Measurements from ENCODE around the gene SCN3A.

Gene SCN3A

GRCh38 chr2:165203689-165204559, at the start of gene SCN3A:
TSS of gene SCN3A (minus strand) at chr2:165204050. CDS start at chr2:165176394, 27,656 bp downstream.
- in situ Hi-C loops (cut with HindIII; ENCODE audit: low sequenced_read_pairs) = no loop called here

GRCh38 chr2:165253178-165253577, 49.3 kb upstream of the SCN3A start:
- in situ Hi-C loops (cut with HindIII; ENCODE audit: low sequenced_read_pairs) = no loop called here

- in situ Hi-C loops (cut with HindIII; ENCODE audit: low sequenced_read_pairs) = no loop called here
Measured at GRCh38 chr2:165251366-165251765, 47.5 kb upstream of the SCN3A start.

- in situ Hi-C loops (cut with HindIII; ENCODE audit: low sequenced_read_pairs) = no loop called here
Measured at GRCh38 chr2:165248238-165248637, 44.4 kb upstream of the SCN3A start.

GRCh38 chr2:165245081-165245793, 41.4 kb upstream of the SCN3A start:
- in situ Hi-C loops (cut with HindIII; ENCODE audit: low sequenced_read_pairs) = no loop called here

- in situ Hi-C loops (cut with HindIII; ENCODE audit: low sequenced_read_pairs) = no loop called here
Measured at GRCh38 chr2:165240916-165241315, 37.1 kb upstream of the SCN3A start.

GRCh38 chr2:165239856-165240515, 36.1 kb upstream of the SCN3A start:
- in situ Hi-C loops (cut with HindIII; ENCODE audit: low sequenced_read_pairs) = no loop called here

GRCh38 chr2:165239230-165239629, 35.4 kb upstream of the SCN3A start, which contains the start of gene SCN2A:
TSS of gene SCN2A (plus strand) at chr2:165239414. CDS start at chr2:165295824, 56,410 bp downstream.
- in situ Hi-C loops (cut with HindIII; ENCODE audit: low sequenced_read_pairs) = no loop called here

GRCh38 chr2:165238295-165238694, 34.4 kb upstream of the SCN3A start:
- in situ Hi-C loops (cut with HindIII; ENCODE audit: low sequenced_read_pairs) = no loop called here

GRCh38 chr2:165237056-165237455, 33.2 kb upstream of the SCN3A start:
- in situ Hi-C loops (cut with HindIII; ENCODE audit: low sequenced_read_pairs) = no loop called here

- in situ Hi-C loops (cut with HindIII; ENCODE audit: low sequenced_read_pairs) = no loop called here
Measured at GRCh38 chr2:165227571-165227970, 23.7 kb upstream of the SCN3A start.

GRCh38 chr2:165224941-165225340, 21.1 kb upstream of the SCN3A start:
- in situ Hi-C loops (cut with HindIII; ENCODE audit: low sequenced_read_pairs) = no loop called here

- in situ Hi-C loops (cut with HindIII; ENCODE audit: low sequenced_read_pairs) = no loop called here
Measured at GRCh38 chr2:165219481-165219880, 15.6 kb upstream of the SCN3A start.

- in situ Hi-C loops (cut with HindIII; ENCODE audit: low sequenced_read_pairs) = no loop called here
Measured at GRCh38 chr2:165214093-165214492, 10.2 kb upstream of the SCN3A start.

- in situ Hi-C loops (cut with HindIII; ENCODE audit: low sequenced_read_pairs) = no loop called here
Measured at GRCh38 chr2:165208094-165208493, 4.2 kb upstream of the SCN3A start.

- in situ Hi-C loops (cut with HindIII; ENCODE audit: low sequenced_read_pairs) = no loop called here
Measured at GRCh38 chr2:165205865-165206264, 2.0 kb upstream of the SCN3A start.

GRCh38 chr2:165202239-165202638, 1.6 kb downstream of the SCN3A start:
- in situ Hi-C loops (cut with HindIII; ENCODE audit: low sequenced_read_pairs) = no loop called here

GRCh38 chr2:165198181-165198580, 5.7 kb downstream of the SCN3A start:
- in situ Hi-C loops (cut with HindIII; ENCODE audit: low sequenced_read_pairs) = no loop called here

GRCh38 chr2:165197346-165197745, 6.5 kb downstream of the SCN3A start:
- in situ Hi-C loops (cut with HindIII; ENCODE audit: low sequenced_read_pairs) = no loop called here

- in situ Hi-C loops (cut with HindIII; ENCODE audit: low sequenced_read_pairs) = no loop called here
Measured at GRCh38 chr2:165196411-165196810, 7.4 kb downstream of the SCN3A start.

GRCh38 chr2:165193178-165193777, 10.6 kb downstream of the SCN3A start:
- in situ Hi-C loops (cut with HindIII; ENCODE audit: low sequenced_read_pairs) = no loop called here

All from DLD1 (cell line).